Neural progenitor cell (in vitro differentiated cells): ENCODE measurements around the gene SUDS3. TPM values are rescaled to one million over a fixed set of nuclear protein-coding genes. Genes with fewer than 3 reads are reported as not detected.

Source experiments
- DNase-seq: peaks from one replicate; pipeline ENCODE4 v3.0.0-alpha.2; 2016; ENCODE audit warnings: low spot score
- H2AFZ ChIP-seq: fragments of 200-600 bp; sonication (generic); replicated peaks from 2 replicates; pipeline ENCODE4 v1.6.1; 2016; ENCODE audit warnings: antibody characterized with exemption
- H3F3A ChIP-seq: fragments of 200-600 bp; sonication (generic); 2 replicates; pipeline ENCODE4 v1.6.1; 2016; ENCODE audit warnings: antibody characterized with exemption, low read depth
- H3K27ac ChIP-seq: fragments of 200-600 bp; sonication (generic); 2 replicates; pipeline ENCODE4 v1.5.1; 2016; ENCODE audit warnings: mild to moderate bottlenecking
- H3K27me3 ChIP-seq: fragments of 200-600 bp; sonication (generic); 2 replicates; pipeline ENCODE4 v1.6.1; 2016; ENCODE audit warnings: mild to moderate bottlenecking, moderate library complexity
- H3K36me3 ChIP-seq: fragments of 200-600 bp; sonication (generic); 2 replicates; pipeline ENCODE4 v1.5.1; 2016
- H3K4me1 ChIP-seq: fragments of 200-600 bp; sonication (generic); 2 replicates; pipeline ENCODE4 v1.6.1; 2016; ENCODE audit warnings: mixed run types
- H3K4me2 ChIP-seq: fragments of 200-600 bp; sonication (generic); 2 replicates; pipeline ENCODE4 v1.6.1; 2016
- H3K4me3 ChIP-seq: fragments of 200-600 bp; sonication (generic); 2 replicates; pipeline ENCODE4 v1.5.1; 2016
- H3K79me2 ChIP-seq: fragments of 200-600 bp; sonication (generic); 2 replicates; pipeline ENCODE4 v1.6.1; 2016; ENCODE audit warnings: low read depth
- H3K9ac ChIP-seq: fragments of 200-600 bp; sonication (generic); 2 replicates; pipeline ENCODE4 v1.6.1; 2016
- H3K9me3 ChIP-seq: fragments of 200-600 bp; sonication (generic); 2 replicates; pipeline ENCODE4 v1.5.1; 2016; ENCODE audit warnings: low read depth
- H4K20me1 ChIP-seq: fragments of 200-600 bp; sonication (generic); 2 replicates; pipeline ENCODE4 v1.6.1; 2016; ENCODE audit warnings: low read depth
- H3K27ac Mint-ChIP-seq: 3 replicates; pipeline ENCODE4 v1.8.0; 2021; ENCODE audit warnings: mixed read lengths
- H3K27me3 Mint-ChIP-seq: 2 replicates; pipeline ENCODE4 v1.8.0; 2022; ENCODE audit warnings: low read depth, mild to moderate bottlenecking, inconsistent platforms, moderate library complexity, mixed read lengths; ENCODE audit not compliant: insufficient read depth
- H3K36me3 Mint-ChIP-seq: 3 replicates; pipeline ENCODE4 v1.8.0; 2021; ENCODE audit warnings: mixed read lengths
- H3K4me1 Mint-ChIP-seq: 3 replicates; pipeline ENCODE4 v1.8.0; 2021; ENCODE audit warnings: mixed read lengths
- H3K4me3 Mint-ChIP-seq: 3 replicates; pipeline ENCODE4 v1.8.0; 2021; ENCODE audit warnings: mild to moderate bottlenecking, moderate library complexity, mixed read lengths
- H3K9me3 Mint-ChIP-seq: 3 replicates; pipeline ENCODE4 v1.8.0; 2020; ENCODE audit warnings: mixed read lengths
- EZH2 ChIP-seq: fragments of 200-600 bp; sonication (generic); IDR thresholded peaks from 2 replicates; pipeline ENCODE4 v1.6.1; 2017; ENCODE audit warnings: antibody characterized with exemption, mild to moderate bottlenecking, moderate library complexity
- EZH2phosphoT487 ChIP-seq: fragments of 200-600 bp; sonication (generic); IDR thresholded peaks from 2 replicates; pipeline ENCODE4 v1.6.1; 2017; ENCODE audit warnings: antibody characterized with exemption
- total RNA-seq: library from RNA; depleted of rRNA; stranded (reverse); fragments of >200 nt; gene quantifications from 2 replicates; pipeline ENCODE4 v1.2.3, GENCODE V29; 2015; ENCODE audit warnings: low replicate concordance
- TF ChIP-seq, protein P1 (sequence below): fragments of 200-600 bp; sonication (generic); IDR thresholded peaks from 2 replicates; pipeline ENCODE4 v1.5.1; 2017; ENCODE audit warnings: antibody characterized with exemption, mild to moderate bottlenecking

SUDS3 gene
- total RNA-seq, 1 donor from 2014 or later = 64.3 TPM

DNA sequence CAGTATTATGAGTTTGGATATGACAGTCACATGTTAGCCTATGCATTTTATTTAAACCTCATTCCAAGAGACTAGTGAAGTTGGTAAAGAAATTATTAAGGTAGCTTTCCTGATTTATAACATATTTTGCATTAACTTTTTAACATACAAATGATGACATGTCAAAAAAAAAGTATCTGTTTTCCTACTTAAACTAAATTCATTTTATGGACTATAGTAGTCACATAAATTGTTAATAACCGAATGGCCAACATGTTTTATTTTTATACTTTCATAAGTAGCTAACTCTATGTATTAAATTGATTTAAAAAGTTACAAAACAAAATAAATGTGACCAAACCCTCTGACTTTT, 18.4 kb upstream of the SUDS3 start:
- Histone ChIP-seq H3K9me3 (no peaks in the 10 kb centered on the region), H3K79me2 (no peaks in the 10 kb centered on the region), H4K20me1 (no peaks in the 10 kb centered on the region), H3K4me2 (no peak overlapping the region), H2AFZ (no peak overlapping the region), H3K36me3 (no peaks in the 10 kb centered on the region), H3K4me1 (no peaks in the 10 kb centered on the region), H3F3A (no peaks in the 10 kb centered on the region), H3K27ac (no peak overlapping the region), H3K9ac (no peak overlapping the region), H3K4me3 (no peak overlapping the region), H3K27me3 (no peaks in the 10 kb centered on the region)
- no peaks in the 10 kb centered on the region for H3K4me1 Mint-ChIP-seq
- H3K36me3 Mint-ChIP-seq = no peaks in the 10 kb centered on the region
- DNase-seq = no peak
- H3K4me3 Mint-ChIP-seq = no peak overlapping the region
- H3K27ac Mint-ChIP-seq = no peak overlapping the region
- TF ChIP-seq, protein P1, sequence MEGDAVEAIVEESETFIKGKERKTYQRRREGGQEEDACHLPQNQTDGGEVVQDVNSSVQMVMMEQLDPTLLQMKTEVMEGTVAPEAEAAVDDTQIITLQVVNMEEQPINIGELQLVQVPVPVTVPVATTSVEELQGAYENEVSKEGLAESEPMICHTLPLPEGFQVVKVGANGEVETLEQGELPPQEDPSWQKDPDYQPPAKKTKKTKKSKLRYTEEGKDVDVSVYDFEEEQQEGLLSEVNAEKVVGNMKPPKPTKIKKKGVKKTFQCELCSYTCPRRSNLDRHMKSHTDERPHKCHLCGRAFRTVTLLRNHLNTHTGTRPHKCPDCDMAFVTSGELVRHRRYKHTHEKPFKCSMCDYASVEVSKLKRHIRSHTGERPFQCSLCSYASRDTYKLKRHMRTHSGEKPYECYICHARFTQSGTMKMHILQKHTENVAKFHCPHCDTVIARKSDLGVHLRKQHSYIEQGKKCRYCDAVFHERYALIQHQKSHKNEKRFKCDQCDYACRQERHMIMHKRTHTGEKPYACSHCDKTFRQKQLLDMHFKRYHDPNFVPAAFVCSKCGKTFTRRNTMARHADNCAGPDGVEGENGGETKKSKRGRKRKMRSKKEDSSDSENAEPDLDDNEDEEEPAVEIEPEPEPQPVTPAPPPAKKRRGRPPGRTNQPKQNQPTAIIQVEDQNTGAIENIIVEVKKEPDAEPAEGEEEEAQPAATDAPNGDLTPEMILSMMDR = no peak
- TF ChIP-seq EZH2 = no peak
- peaks cover 4% of the 10 kb centered on the region for H3K9me3 Mint-ChIP-seq
- H3K27me3 Mint-ChIP-seq = peaks cover 2% of the 10 kb centered on the region

DNA sequence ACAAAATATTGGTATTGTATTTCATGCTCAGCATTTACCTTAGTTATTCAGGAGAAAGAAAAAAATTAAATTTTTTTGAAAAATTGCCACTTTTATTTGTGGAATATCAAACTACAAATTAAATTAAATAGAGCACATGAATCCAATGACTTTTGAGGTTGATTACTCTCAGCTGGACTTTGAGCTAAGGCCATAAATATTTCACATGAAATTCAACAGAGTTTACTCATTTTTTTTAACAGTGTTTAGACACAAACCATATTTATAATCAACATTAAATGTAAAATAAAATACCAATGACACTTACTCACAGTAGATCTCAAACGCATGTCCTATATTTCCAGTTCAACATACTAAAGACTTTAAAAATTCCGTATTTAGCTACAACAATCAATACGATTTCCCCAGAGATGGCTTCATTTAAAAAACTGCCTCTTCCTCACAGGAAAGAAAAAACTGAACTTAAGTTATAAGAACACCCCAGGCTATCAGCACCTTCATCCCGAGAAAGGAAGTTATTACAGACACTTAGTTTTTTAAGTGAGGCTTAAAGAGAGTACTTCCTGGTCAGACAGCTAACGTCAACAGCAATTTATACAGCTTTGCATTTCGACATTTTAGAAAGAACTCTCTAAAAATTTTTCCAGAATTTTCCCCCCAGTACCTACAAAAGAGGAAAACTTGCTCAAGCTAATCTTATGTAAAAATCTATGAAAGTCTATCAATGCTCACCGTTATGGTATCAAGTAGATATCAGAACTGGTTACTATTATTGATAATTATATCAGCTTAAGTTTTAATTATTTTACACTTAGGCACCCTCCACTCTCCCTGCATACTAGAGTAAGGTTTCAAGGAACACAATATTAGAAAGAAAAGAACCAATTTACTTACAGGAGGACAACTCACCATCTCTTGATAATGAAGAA, 17.5 kb upstream of the SUDS3 start:
- no peak overlapping the region for H3K4me2 ChIP-seq
- TF ChIP-seq EZH2 (no peak), EZH2phosphoT487 (no peak)
- TF ChIP-seq, protein P1 = no peak

DNA sequence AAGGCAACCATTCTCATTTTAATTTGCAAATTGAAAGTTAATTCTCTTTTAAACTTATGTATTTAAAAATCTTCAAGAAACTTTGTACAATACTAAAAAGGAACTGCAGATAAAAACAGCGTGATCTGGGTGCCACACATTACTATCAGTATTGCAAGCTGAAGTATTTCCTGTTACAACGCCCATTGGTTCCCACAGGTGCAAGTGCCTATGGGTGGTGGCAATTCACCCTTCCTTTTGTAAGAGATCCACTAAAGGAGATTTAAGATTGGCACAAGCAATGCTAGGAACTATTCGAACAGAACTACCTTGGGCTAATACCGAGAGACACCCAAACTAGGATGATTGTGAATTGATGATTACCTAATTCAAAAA, 16.8 kb upstream of the SUDS3 start:
- Histone ChIP-seq H3K4me2 (no peak overlapping the region), H4K20me1 (no peaks in the 10 kb centered on the region), H3K79me2 (no peaks in the 10 kb centered on the region), H2AFZ (no peak overlapping the region), H3K9ac (no peak overlapping the region), H3K36me3 (no peaks in the 10 kb centered on the region), H3K4me1 (no peaks in the 10 kb centered on the region), H3K9me3 (no peaks in the 10 kb centered on the region), H3F3A (no peaks in the 10 kb centered on the region), H3K4me3 (no peak overlapping the region), H3K27ac (no peak overlapping the region), H3K27me3 (no peaks in the 10 kb centered on the region)
- Mint-ChIP-seq H3K27ac (no peak overlapping the region), H3K4me1 (no peaks in the 10 kb centered on the region), H3K4me3 (no peak overlapping the region), H3K27me3 (peaks cover 2% of the 10 kb centered on the region), H3K9me3 (no peaks in the 10 kb centered on the region), H3K36me3 (no peaks in the 10 kb centered on the region)
- TF ChIP-seq EZH2 = no peak
- TF ChIP-seq, protein P1 = no peak
- no peak for TF ChIP-seq EZH2phosphoT487
- no peak for DNase-seq

More for the DNA sequence above, 17.5 kb upstream of the SUDS3 start:
- H4K20me1 ChIP-seq = no peaks in the 10 kb centered on the region
- Mint-ChIP-seq H3K36me3 (no peaks in the 10 kb centered on the region), H3K4me1 (no peaks in the 10 kb centered on the region), H3K27me3 (peaks cover 2% of the 10 kb centered on the region), H3K4me3 (no peak overlapping the region), H3K27ac (no peak overlapping the region), H3K9me3 (peaks cover 4% of the 10 kb centered on the region)
- no peaks in the 10 kb centered on the region for H3K79me2 ChIP-seq
- no peaks in the 10 kb centered on the region for H3K9me3 ChIP-seq
- no peak overlapping the region for H3K27ac ChIP-seq
- no peak for DNase-seq
- no peaks in the 10 kb centered on the region for H3K4me1 ChIP-seq
- H3K27me3 ChIP-seq = no peaks in the 10 kb centered on the region
- H3F3A ChIP-seq = no peaks in the 10 kb centered on the region
- no peak overlapping the region for H3K4me3 ChIP-seq
- no peak overlapping the region for H3K9ac ChIP-seq
- H3K36me3 ChIP-seq = no peaks in the 10 kb centered on the region
- no peak overlapping the region for H2AFZ ChIP-seq
